ENCODE data around the gene PROCA1.

GRCh38 chr17:28723159-28723835 lies 11.6 kb upstream of the PROCA1 start:
- TF ChIP-seq CTCF (optimal IDR thresholded peaks at IDR 0.05 in 1 of 3, IDR thresholded peaks at IDR 0.05 in 1 of 3, conservative IDR thresholded peaks at IDR 0.05 in 1 of 3; ENCODE audit: extremely low read depth in 1 of 3, insufficient read depth in 2 of 3, low read length in 3 of 3) (no peak), EZH2 (IDR thresholded peaks at IDR 0.05; ENCODE audit: low read length) (no peak)

All from keratinocyte (primary cell).